ENCODE results near the gene FBXO5.

FBXO5 gene

GRCh38 chr6:152946995-152947394, 35.8 kb downstream of the FBXO5 start:
- no peak for DNase-seq

GRCh38 chr6:152946484-152946883, 36.4 kb downstream of the FBXO5 start:
- DNase-seq = no peak

- no peak for DNase-seq
These were observed 39.5 kb downstream of the FBXO5 start for GRCh38 chr6:152943260-152943897.

- DNase-seq = no peak
These were observed 40.4 kb downstream of the FBXO5 start for GRCh38 chr6:152942319-152942869.

- DNase-seq = no peak
These were observed 41.1 kb downstream of the FBXO5 start for GRCh38 chr6:152941746-152942145.

GRCh38 chr6:152932865-152933264, 50.0 kb downstream of the FBXO5 start:
- no peak for DNase-seq

- DNase-seq = no peak
These were observed 60.1 kb downstream of the FBXO5 start for GRCh38 chr6:152922706-152923105.
